GM12891 (cell line): ENCODE measurements around the gene SCAND1.
"Not testable (repeated sequence)": the region's sequence is repeated elsewhere in the genome, so short reads cannot be mapped to it uniquely, and the experiment has no call there.

Source experiments
- DNase-seq: peaks from one replicate; pipeline ENCODE4 v3.0.0; 2011; ENCODE audit warnings: low spot score; ENCODE audit not compliant: insufficient read length
- FAIRE-seq: peaks from 2 replicates; lab custom pipeline; 2011; peaks lifted over from hg19 to GRCh38; lab: Jason Lieb, UNC
- PAX5 ChIP-seq: IDR thresholded peaks from 2 replicates; pipeline ENCODE4 v1.6.1; 2011; ENCODE audit warnings: low read length, moderate library complexity, mild to moderate bottlenecking; ENCODE audit not compliant: insufficient read depth, severe bottlenecking
- POLR2A ChIP-seq: IDR thresholded peaks from 2 replicates; pipeline ENCODE4 v1.6.1; 2011; ENCODE audit warnings: low read depth, low read length, control low read depth
- POLR2AphosphoS5 ChIP-seq: IDR thresholded peaks from 2 replicates; pipeline ENCODE4 v1.6.1; 2011; ENCODE audit warnings: low read depth, low read length, control low read depth
- POU2F2 ChIP-seq: IDR thresholded peaks from 2 replicates; pipeline ENCODE4 v1.6.1; 2011; ENCODE audit warnings: low read depth, mild to moderate bottlenecking, control low read depth, low read length, moderate library complexity
- SPI1 ChIP-seq: IDR thresholded peaks from 2 replicates; pipeline ENCODE4 v1.6.1; 2011; ENCODE audit warnings: low read depth, low read length, control low read depth
- TAF1 ChIP-seq: IDR thresholded peaks from 2 replicates; pipeline ENCODE4 v1.6.1; 2011; ENCODE audit warnings: low read depth, low read length, control low read depth

SCAND1 gene

GRCh38 chr20:35967979-35968640 is 13.8 kb upstream of the SCAND1 start, which contains the start of gene CNBD2:
Gene CNBD2 (plus strand): TSS chr20:35968590. CDS start chr20:35968763, 173 bp downstream.
- no peak for TF ChIP-seq SPI1
- TF ChIP-seq PAX5: no peak
- no peak for TF ChIP-seq POU2F2
- no peak for TF ChIP-seq POLR2AphosphoS5
- no peak for TF ChIP-seq POLR2A
- TF ChIP-seq TAF1: no peak
- FAIRE-seq (no peak), DNase-seq (no peak)

- FAIRE-seq (no peak), DNase-seq (no peak)
- TF ChIP-seq POLR2A (no peak), POU2F2 (no peak), SPI1 (no peak), PAX5 (no peak), TAF1 (no peak), POLR2AphosphoS5 (no peak)
Observed at GRCh38 chr20:35963878-35964277, 9.6 kb upstream of the SCAND1 start.

- FAIRE-seq, DNase-seq: not testable (repeated sequence)
Observed at GRCh38 chr20:35959291-35959690, 5.0 kb upstream of the SCAND1 start.

- FAIRE-seq: no peak
Observed at GRCh38 chr20:35956616-35957015, 2.3 kb upstream of the SCAND1 start.

GRCh38 chr20:35954907-35955251 is 577 bp upstream of the SCAND1 start:
- DNase-seq: peak; percentile 28
- no peak for FAIRE-seq
- no peak for TF ChIP-seq POLR2AphosphoS5
- TF ChIP-seq POLR2A: peak; percentile 6; the same call in 1 of the 2 replicates

More at GRCh38 chr20:35956616-35957015, 2.3 kb upstream of the SCAND1 start:
- TF ChIP-seq POLR2AphosphoS5 (no peak), PAX5 (no peak), POLR2A (no peak), TAF1 (no peak)
- DNase-seq: no peak

- FAIRE-seq (peak; percentile 26), DNase-seq (peak; percentile 35)
- TF ChIP-seq TAF1 (no peak), POLR2A (no peak), SPI1 (no peak), POU2F2 (no peak), PAX5 (no peak), POLR2AphosphoS5 (no peak)
Observed at GRCh38 chr20:35953387-35954199, 709 bp downstream of the SCAND1 start.

- FAIRE-seq (peak; percentile 45), DNase-seq (no peak)
- TF ChIP-seq POLR2A (peak; percentile 2; the same call in 1 of the 2 replicates), POU2F2 (no peak), TAF1 (no peak), POLR2AphosphoS5 (no peak), SPI1 (no peak), PAX5 (no peak)
Observed at GRCh38 chr20:35952480-35953386, 1.6 kb downstream of the SCAND1 start.

- not testable (repeated sequence) for FAIRE-seq, DNase-seq
Observed at GRCh38 chr20:35952080-35952479, 2.2 kb downstream of the SCAND1 start.

- FAIRE-seq (no peak), DNase-seq (no peak)
- no peak for TF ChIP-seq TAF1
- no peak for TF ChIP-seq POLR2A
- TF ChIP-seq POU2F2: no peak
- TF ChIP-seq PAX5: no peak
- no peak for TF ChIP-seq POLR2AphosphoS5
- no peak for TF ChIP-seq SPI1
Observed at GRCh38 chr20:35950093-35950492, 4.2 kb downstream of the SCAND1 start.

- no peak for TF ChIP-seq PAX5
- TF ChIP-seq POU2F2: no peak
- no peak for TF ChIP-seq POLR2AphosphoS5
- no peak for TF ChIP-seq TAF1
- TF ChIP-seq SPI1: no peak
- TF ChIP-seq POLR2A: no peak
- FAIRE-seq (no peak), DNase-seq (no peak)
Observed at GRCh38 chr20:35947907-35948306, 6.4 kb downstream of the SCAND1 start.
